Astrocyte of the spinal cord (primary cell): ENCODE data around the gene POU6F2.

Experiments
- DNase-seq: peaks from one replicate; pipeline ENCODE4 v3.0.0; 2011; ENCODE audit warnings: low read depth, low spot score
- H3K4me3 ChIP-seq: 2 replicates; pipeline ENCODE4 v1.5.1; 2011; ENCODE audit warnings: low read depth, mild to moderate bottlenecking, low read length, moderate library complexity
- in situ Hi-C: cut with HindIII; loops from 2 replicates; pipeline ENCODE4 v1.10.0; 2017; ENCODE audit warnings: low sequenced_read_pairs
- TF ChIP-seq, protein P1 (sequence below): IDR thresholded peaks from 2 replicates; pipeline ENCODE4 v1.5.1; 2012; ENCODE audit warnings: low read depth, mild to moderate bottlenecking, low read length, inconsistent platforms

The POU6F2 gene

DNA sequence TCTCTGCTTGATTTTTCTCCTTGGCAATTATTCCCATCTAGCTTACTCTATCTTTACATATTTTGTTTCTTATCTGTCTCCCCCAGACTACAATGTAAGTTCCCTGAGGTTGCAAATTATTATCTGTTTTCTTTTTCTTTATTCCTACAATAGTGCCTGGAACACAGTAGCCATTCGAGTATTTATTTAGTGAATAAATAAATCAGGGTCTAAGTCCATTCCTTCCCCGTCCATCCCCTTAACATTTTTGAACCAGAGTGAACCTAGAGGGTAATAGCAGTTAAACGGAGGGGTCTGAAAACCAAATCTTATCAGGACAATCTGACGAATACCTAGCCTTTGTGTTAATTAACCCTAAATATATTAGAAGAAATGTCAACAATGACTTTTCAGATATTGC lies 335.7 kb downstream of the POU6F2 start:
- H3K4me3 ChIP-seq, result no peak overlapping the region
- TF ChIP-seq, protein P1, sequence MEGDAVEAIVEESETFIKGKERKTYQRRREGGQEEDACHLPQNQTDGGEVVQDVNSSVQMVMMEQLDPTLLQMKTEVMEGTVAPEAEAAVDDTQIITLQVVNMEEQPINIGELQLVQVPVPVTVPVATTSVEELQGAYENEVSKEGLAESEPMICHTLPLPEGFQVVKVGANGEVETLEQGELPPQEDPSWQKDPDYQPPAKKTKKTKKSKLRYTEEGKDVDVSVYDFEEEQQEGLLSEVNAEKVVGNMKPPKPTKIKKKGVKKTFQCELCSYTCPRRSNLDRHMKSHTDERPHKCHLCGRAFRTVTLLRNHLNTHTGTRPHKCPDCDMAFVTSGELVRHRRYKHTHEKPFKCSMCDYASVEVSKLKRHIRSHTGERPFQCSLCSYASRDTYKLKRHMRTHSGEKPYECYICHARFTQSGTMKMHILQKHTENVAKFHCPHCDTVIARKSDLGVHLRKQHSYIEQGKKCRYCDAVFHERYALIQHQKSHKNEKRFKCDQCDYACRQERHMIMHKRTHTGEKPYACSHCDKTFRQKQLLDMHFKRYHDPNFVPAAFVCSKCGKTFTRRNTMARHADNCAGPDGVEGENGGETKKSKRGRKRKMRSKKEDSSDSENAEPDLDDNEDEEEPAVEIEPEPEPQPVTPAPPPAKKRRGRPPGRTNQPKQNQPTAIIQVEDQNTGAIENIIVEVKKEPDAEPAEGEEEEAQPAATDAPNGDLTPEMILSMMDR, result no peak
- DNase-seq, result no peak
- in situ Hi-C loops, result no loop called here

- H3K4me3 ChIP-seq, result no peak overlapping the region
- in situ Hi-C loops, result no loop called here
- no peak for DNase-seq
- TF ChIP-seq, protein P1, result no peak
Observed at GRCh38 chr7:39313974-39314373, 336.3 kb downstream of the POU6F2 start.

DNA sequence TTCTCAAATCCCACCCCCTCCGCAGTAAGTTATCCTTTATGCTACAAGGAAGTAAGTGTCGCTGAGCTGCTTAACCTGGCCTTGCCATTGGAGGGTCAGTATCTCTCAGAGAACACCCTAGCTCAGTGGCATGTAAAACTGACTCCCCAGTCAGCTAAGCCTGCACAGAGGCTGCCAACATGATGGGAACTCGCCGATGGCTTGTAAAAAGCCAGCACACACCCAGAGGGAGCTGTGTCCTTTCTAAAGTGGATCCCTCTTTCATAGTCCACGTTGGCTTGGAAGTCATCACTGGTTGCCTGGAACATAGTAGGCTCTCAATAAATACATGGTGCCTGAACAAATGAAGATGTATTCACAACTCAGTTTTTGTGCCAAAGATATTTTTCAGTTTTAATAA lies 339.4 kb downstream of the POU6F2 start:
- TF ChIP-seq, protein P1, result no peak
- no peak for DNase-seq
- in situ Hi-C loops, result no loop called here
- no peak overlapping the region for H3K4me3 ChIP-seq

GRCh38 chr7:39317896-39318295 lies 340.2 kb downstream of the POU6F2 start:
- TF ChIP-seq, protein P1, result no peak
- DNase-seq, result no peak
- H3K4me3 ChIP-seq, result no peak overlapping the region
- in situ Hi-C loops, result no loop called here

DNA sequence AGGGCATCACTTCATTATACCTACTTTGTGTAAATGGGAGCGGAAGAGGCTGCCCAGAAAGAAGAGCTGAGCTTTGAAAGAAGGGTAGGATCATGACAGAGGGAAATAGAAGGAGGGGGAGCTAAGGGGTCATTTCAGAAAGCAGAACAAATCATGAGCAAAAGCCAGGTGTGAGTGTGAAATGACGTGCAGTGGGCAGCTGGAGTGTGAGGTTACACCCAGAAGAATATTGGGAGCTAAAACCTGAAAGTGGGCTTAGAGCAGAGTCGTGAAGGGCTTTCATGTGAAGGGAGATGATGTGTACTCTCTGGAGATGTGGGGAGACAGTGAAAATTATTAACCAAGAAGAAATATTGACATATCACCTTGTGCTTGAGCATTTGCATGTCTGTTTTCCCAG lies 343.5 kb downstream of the POU6F2 start:
- no peak overlapping the region for H3K4me3 ChIP-seq
- TF ChIP-seq, protein P1, result no peak
- in situ Hi-C loops, result no loop called here
- DNase-seq, result no peak

- in situ Hi-C loops, result no loop called here
- TF ChIP-seq, protein P1, result no peak
- no peak for DNase-seq
Observed at GRCh38 chr7:39321909-39322498, 344.3 kb downstream of the POU6F2 start.

More at GRCh38 chr7:39321909-39322498, 344.3 kb downstream of the POU6F2 start:
- H3K4me3 ChIP-seq, result no peak overlapping the region
